PC-3 (cell line): Measurements from ENCODE around the gene AMPD1. TPM values are rescaled to one million over a fixed set of nuclear protein-coding genes. Genes with fewer than 3 reads are reported as not detected.

Experiments
- ATAC-seq: fragments of 200-7000 bp; cut with Tn5 transposase; 2 replicates; pipeline ENCODE4 v1.9.1; 2020; ENCODE audit warnings: mild to moderate bottlenecking, moderate library complexity
- BruUV-seq: library from RNA; stranded (reverse); fragments of 400-500 nt; replicated peaks from 2 replicates; lab custom pipeline; 2021; lab: Mats Ljungman, UMichigan
- CTCF ChIA-PET: fragments of 300-600 bp; sonication (Branson Sonifier 250); formaldehyde crosslinking; loops from one replicate; lab custom pipeline; 2022; ENCODE audit warnings: antibody characterized with exemption; lab: Charles Lee
- POLR2A ChIA-PET: fragments of 300-600 bp; sonication (Branson Sonifier 250); formaldehyde crosslinking; loops from one replicate; lab custom pipeline; 2022; ENCODE audit warnings: antibody characterized with exemption; ENCODE audit not compliant: unreplicated experiment; lab: Charles Lee
- DNase-seq: peaks from one replicate; pipeline ENCODE4 v3.0.0-alpha.2; 2015
- H2AFZ ChIP-seq: fragments of 300-600 bp; sonication (generic); 2 replicates; pipeline ENCODE4 v1.6.0; 2016; ENCODE audit warnings: antibody characterized with exemption, low read length
- H3F3A ChIP-seq: fragments of 300-600 bp; sonication (generic); one replicate; pipeline ENCODE4 v1.6.0; 2017; ENCODE audit warnings: antibody characterized with exemption, low read length, control low read depth, mild to moderate bottlenecking; ENCODE audit not compliant: unreplicated experiment
- H3K27ac ChIP-seq: fragments of 300-600 bp; sonication (generic); 2 replicates; pipeline ENCODE4 v1.5.1; 2016; ENCODE audit warnings: mild to moderate bottlenecking, low read length
- H3K27me3 ChIP-seq: fragments of 300-600 bp; sonication (generic); 2 replicates; pipeline ENCODE4 v1.6.1; 2016; ENCODE audit warnings: low read length, mixed read lengths
- H3K36me3 ChIP-seq: fragments of 300-600 bp; sonication (generic); 2 replicates; pipeline ENCODE4 v1.6.1; 2016; ENCODE audit warnings: low read depth, mixed run types, low read length, mixed read lengths
- H3K4me1 ChIP-seq: fragments of 300-600 bp; sonication (generic); 2 replicates; pipeline ENCODE4 v1.5.1; 2016; ENCODE audit warnings: low read length; ENCODE audit not compliant: insufficient read depth
- H3K4me2 ChIP-seq: fragments of 300-600 bp; sonication (generic); 2 replicates; pipeline ENCODE4 v1.6.0; 2016; ENCODE audit warnings: low read length
- H3K4me3 ChIP-seq: fragments of 300-600 bp; sonication (generic); 2 replicates; pipeline ENCODE4 v1.5.1; 2016; ENCODE audit warnings: mild to moderate bottlenecking, low read length, mixed read lengths
- H3K79me2 ChIP-seq: fragments of 300-600 bp; sonication (generic); 2 replicates; pipeline ENCODE4 v1.6.1; 2017; ENCODE audit warnings: low read length, mixed read lengths
- H3K9ac ChIP-seq: fragments of 300-600 bp; sonication (generic); 2 replicates; pipeline ENCODE4 v1.6.0; 2016; ENCODE audit warnings: mild to moderate bottlenecking, low read length
- H3K9me2 ChIP-seq: fragments of 300-600 bp; sonication (generic); replicated peaks from 2 replicates; pipeline ENCODE4 v1.6.1; 2016; ENCODE audit warnings: mixed run types, low read length, mixed read lengths
- H3K9me3 ChIP-seq: fragments of 300-600 bp; sonication (generic); 2 replicates; pipeline ENCODE4 v1.6.1; 2016; ENCODE audit warnings: low read length, mixed read lengths
- H4K20me1 ChIP-seq: fragments of 300-600 bp; sonication (generic); 2 replicates; pipeline ENCODE4 v1.6.1; 2016; ENCODE audit warnings: low read length, mixed read lengths
- CTCF ChIP-seq: fragments of 300-600 bp; sonication (generic); conservative IDR thresholded peaks from 2 replicates; pipeline ENCODE4 v1.5.1; 2017; ENCODE audit warnings: antibody characterized with exemption, low read depth, mild to moderate bottlenecking, low read length
- EZH2 ChIP-seq: fragments of 300-600 bp; sonication (generic); IDR thresholded peaks from one replicate; pipeline ENCODE4 v1.6.1; 2017; ENCODE audit warnings: antibody characterized with exemption, mild to moderate bottlenecking, low read length; ENCODE audit not compliant: unreplicated experiment
- EZH2phosphoT487 ChIP-seq: fragments of 300-600 bp; sonication (generic); IDR thresholded peaks from 2 replicates; pipeline ENCODE4 v1.6.1; 2018; ENCODE audit warnings: mild to moderate bottlenecking, antibody characterized with exemption, low read length, borderline replicate concordance
- intact Hi-C: fragments of 100-400 bp; cut with micrococcal nuclease; formaldehyde crosslinking; loops from 2 replicates; pipeline ENCODE4 v1.9.0; 2023
- total RNA-seq: library from RNA; depleted of rRNA; stranded (reverse); fragments of >200 nt; gene quantifications from 2 replicates; pipeline ENCODE4 v1.2.3, GENCODE V29; 2014

Gene AMPD1
- total RNA-seq, 1 experiment from 2014 or later = not detected

- no peak overlapping the region for H3K4me2 ChIP-seq
- POLR2A ChIA-PET = no interaction called here
- H2AFZ ChIP-seq = no peak overlapping the region
- no peaks in the 10 kb centered on the region for H3K9me2 ChIP-seq
- H3K4me3 ChIP-seq = no peak overlapping the region
- no peaks in the 10 kb centered on the region for H3K79me2 ChIP-seq
- DNase-seq (no peak), ATAC-seq (no peak)
- H3K9me3 ChIP-seq = no peaks in the 10 kb centered on the region
- no peak overlapping the region for H3K9ac ChIP-seq
- intact Hi-C loops = no loop called here
- no TSS peak for BruUV-seq
- TF ChIP-seq EZH2 (no peak), EZH2phosphoT487 (no peak), CTCF (no peak)
- H4K20me1 ChIP-seq = no peaks in the 10 kb centered on the region
- no peaks in the 10 kb centered on the region for H3K36me3 ChIP-seq
- H3K4me1 ChIP-seq = no peaks in the 10 kb centered on the region
- H3K27ac ChIP-seq = no peak overlapping the region
- H3K27me3 ChIP-seq = peaks cover 35% of the 10 kb centered on the region
- CTCF ChIA-PET = no interaction called here
- no peaks in the 10 kb centered on the region for H3F3A ChIP-seq
Measured at GRCh38 chr1:114676115-114676514, 19.2 kb downstream of the AMPD1 start.

GRCh38 chr1:114671939-114672275 is 23.4 kb downstream of the AMPD1 start:
- no peak for DNase-seq
- POLR2A ChIA-PET = no interaction called here

More at GRCh38 chr1:114671939-114672275, 23.4 kb downstream of the AMPD1 start:
- peak overlapping the region; percentile 61 for H2AFZ ChIP-seq
- no peaks in the 10 kb centered on the region for H3F3A ChIP-seq
- no peaks in the 10 kb centered on the region for H3K9me2 ChIP-seq
- H3K9ac ChIP-seq = no peak overlapping the region
- H3K4me2 ChIP-seq = peak overlapping the region; percentile 92
- no peak overlapping the region for H3K27ac ChIP-seq
- TF ChIP-seq EZH2 (no peak), CTCF (no peak), EZH2phosphoT487 (no peak)
- peaks cover 21% of the 10 kb centered on the region; the same call in 1 of the 2 replicates for H3K27me3 ChIP-seq
- no peaks in the 10 kb centered on the region for H4K20me1 ChIP-seq
- H3K4me1 ChIP-seq = peaks cover 12% of the 10 kb centered on the region
- no TSS peak for BruUV-seq
- H3K9me3 ChIP-seq = no peaks in the 10 kb centered on the region
- ATAC-seq = no peak
- H3K4me3 ChIP-seq = no peak overlapping the region
- no peaks in the 10 kb centered on the region for H3K36me3 ChIP-seq
- CTCF ChIA-PET = no interaction called here
- H3K79me2 ChIP-seq = no peaks in the 10 kb centered on the region
- intact Hi-C loops = loop anchor here (1.0 to 2.0 kb wide), 3 partner anchors 91 to 693 kb away; partner anchors contain the start of genes BCAS2 and OLFML3
